ENCODE results near the gene MAST3. TPM values are rescaled to one million over a fixed set of nuclear protein-coding genes. Genes with fewer than 3 reads are reported as not detected.

The MAST3 gene
- total and polyA plus RNA-seq, 2 of the 8 experiments (the other 6 are each of a cell fraction or from before 2014, with no cell fraction given): 3.4 to 9.0 TPM

DNA sequence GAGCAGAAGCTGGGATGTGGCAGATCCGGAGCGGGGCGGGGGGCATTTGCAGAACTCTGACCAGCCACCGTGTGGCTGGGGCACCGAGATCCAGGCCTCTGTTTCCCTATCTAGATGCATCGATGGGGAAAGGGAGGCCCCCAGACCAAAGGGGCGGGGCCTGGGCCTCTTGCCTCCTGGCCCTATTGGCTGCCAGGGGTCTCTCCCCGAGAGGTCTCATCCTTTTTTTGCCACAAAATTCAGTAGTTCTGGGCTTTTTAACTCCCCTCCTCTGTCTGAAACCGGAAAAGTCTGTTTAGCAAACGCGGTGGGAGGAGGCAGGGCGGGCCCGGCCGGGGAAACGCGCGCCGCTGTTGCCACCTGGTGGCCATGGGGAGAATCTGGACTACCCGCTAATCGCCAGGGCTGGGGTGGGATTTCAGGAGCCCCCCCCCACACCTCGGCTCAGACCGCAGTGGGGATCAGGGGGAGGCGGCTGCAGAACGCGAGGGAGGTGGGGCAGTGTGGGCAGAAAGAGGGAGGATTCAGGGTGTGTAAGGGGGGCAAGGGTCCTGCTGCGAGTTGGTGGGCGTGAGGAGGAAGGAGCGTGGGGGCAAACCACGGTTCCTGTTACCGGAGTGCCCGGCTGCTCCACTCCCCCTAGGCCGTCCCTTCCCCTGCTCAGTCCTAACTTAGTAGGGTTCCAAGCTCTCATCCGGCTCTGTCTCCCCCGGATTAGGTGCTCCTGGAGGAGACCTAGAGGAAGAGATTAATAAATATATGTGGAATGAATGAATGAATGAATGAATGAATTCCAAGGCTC is 39.2 kb upstream of the MAST3 start:
- peak overlapping the region in 3 of 4 experiments; percentile 28 to 56 (median 42); a peak in 6 of 8 replicates for H3K4me3 ChIP-seq (ENCODE audit: extremely low read depth in 1 of 4, insufficient read depth in 2 of 4, low read depth in 3 of 4, low read length in 4 of 4)
- peak overlapping the region; percentile 76 for H4K91ac ChIP-seq (replicated peaks; ENCODE audit: insufficient read length, low read length)
- H3K4me1 ChIP-seq (replicated peaks in 1 of 4; ENCODE audit: control insufficient read depth in 3 of 4, insufficient read depth in 4 of 4, low read length in 3 of 4): 0 out of 7 replicates have a peak, but pooled peaks cover 0 to 2% (median 0%) of the 10 kb centered on the region in 4 experiments
- FAIRE-seq (peak; percentile 24), DNase-seq (ENCODE audit: low read depth in 1 of 2, low spot score in 2 of 2) (peak; percentile 53 to 92)
- H2BK12ac ChIP-seq (ENCODE audit: low read depth, low read length): no peak overlapping the region
- CTCF ChIA-PET (ENCODE audit: partially characterized antibody): interaction anchor here (0.6 to 3.6 kb wide), 30 partner anchors 9 to 194 kb away, joined by 3 to 34 read pairs (median 4); partner anchors contain the start of genes ARRDC2 and CCDC124
- peak overlapping the region; percentile 56; the same call in 1 of the 2 replicates for H2BK5ac ChIP-seq (ENCODE audit: low read depth, low read length)
- no peak overlapping the region for H3K14ac ChIP-seq (ENCODE audit: insufficient read length)
- H4K20me1 ChIP-seq (replicated peaks in 1 of 2; ENCODE audit: control insufficient read depth in 1 of 2, insufficient read depth in 2 of 2, low read length in 2 of 2): no peaks in the 10 kb centered on the region
- H2BK20ac ChIP-seq (ENCODE audit: low read length): no peak overlapping the region
- H3K27me3 ChIP-seq (replicated peaks in 1 of 4; ENCODE audit: control insufficient read depth in 3 of 4, extremely low read depth in 1 of 4, insufficient read depth in 3 of 4, low read length in 3 of 4): no peaks in the 10 kb centered on the region
- H3K23ac ChIP-seq (ENCODE audit: insufficient read length): no peak overlapping the region
- peak overlapping the region; percentile 95; the same call in 1 of the 2 replicates for H2BK15ac ChIP-seq (ENCODE audit: low read length)
- POLR2A ChIA-PET (ENCODE audit: partially characterized antibody): interaction anchor here (0.7 to 1.3 kb wide), 3 partner anchors 50 to 58 kb away, joined by 3 to 4 read pairs (median 3); partner anchors contain the start of gene ARRDC2
- no peaks in the 10 kb centered on the region for H3K36me3 ChIP-seq (ENCODE audit: control insufficient read depth in 2 of 4, insufficient read depth in 4 of 4, low read length in 3 of 4)
- H3K23me2 ChIP-seq (ENCODE audit: low read depth, low read length): peaks cover 2% of the 10 kb centered on the region; the same call in 1 of the 2 replicates
- peak overlapping the region; percentile 76; the same call in 1 of the 2 replicates for H4K8ac ChIP-seq (ENCODE audit: extremely low read depth, insufficient read depth, low read length)
- no peak overlapping the region for H2BK120ac ChIP-seq (replicated peaks; ENCODE audit: low read depth, low read length)
- peak overlapping the region; percentile 38 for H3K18ac ChIP-seq (ENCODE audit: extremely low read depth, low read length)
- H2AK5ac ChIP-seq (ENCODE audit: low read depth, low read length): no peak overlapping the region
- H3K4ac ChIP-seq (replicated peaks; ENCODE audit: insufficient read length, low read depth, low read length): no peak overlapping the region
- peak overlapping the region; percentile 1 to 92 for H3K4me2 ChIP-seq (ENCODE audit: insufficient read depth in 1 of 2, low read depth in 2 of 2, low read length in 2 of 2)
- peak overlapping the region; percentile 90 for H2AFZ ChIP-seq (ENCODE audit: low read length)
- no peaks in the 10 kb centered on the region for H3K79me2 ChIP-seq (ENCODE audit: control insufficient read depth in 1 of 2, insufficient read depth in 2 of 2, low read length in 2 of 2)
- H3K9me3 ChIP-seq (ENCODE audit: insufficient read depth in 2 of 2, low read depth in 1 of 2, low read length in 1 of 2): no peaks in the 10 kb centered on the region
- no peak overlapping the region for H3K27ac ChIP-seq (ENCODE audit: low read depth, low read length)
- WGBS, 2 experiments (ENCODE audit: extremely low coverage in 1 of 2, insufficient coverage in 1 of 2, insufficient read length in 1 of 2, insufficient replicate concordance in 2 of 2, low coverage in 1 of 2, low lambda C conversion rate in 2 of 2, missing lambda C conversion rate in 1 of 2): 10% methylated on average over 31 of the region's 34 CpGs; no CpG with 5 or more reads in 1 of the 2 experiments
- H3K56ac ChIP-seq (replicated peaks; ENCODE audit: insufficient read length, low read depth, low read length): no peak overlapping the region
- no peak overlapping the region for H4K5ac ChIP-seq (ENCODE audit: insufficient read length, low read depth, low read length)
- H3K9ac ChIP-seq (replicated peaks in 1 of 4; ENCODE audit: extremely low read depth in 1 of 4, low read depth in 3 of 4, low read length in 3 of 4): no peak overlapping the region; a peak in 1 of 7 replicates
- H3K79me1 ChIP-seq (ENCODE audit: low read depth, low read length): no peaks in the 10 kb centered on the region
- TF ChIP-seq RFX5 (IDR thresholded peaks at IDR 0.05; ENCODE audit: borderline replicate concordance, low read depth, low read length): no peak
- no peak for TF ChIP-seq TBP (IDR thresholded peaks at IDR 0.05; ENCODE audit: low read depth, low read length)
- TF ChIP-seq, protein P1, sequence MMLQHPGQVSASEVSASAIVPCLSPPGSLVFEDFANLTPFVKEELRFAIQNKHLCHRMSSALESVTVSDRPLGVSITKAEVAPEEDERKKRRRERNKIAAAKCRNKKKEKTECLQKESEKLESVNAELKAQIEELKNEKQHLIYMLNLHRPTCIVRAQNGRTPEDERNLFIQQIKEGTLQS (IDR thresholded peaks at IDR 0.05; ENCODE audit: insufficient read depth, low read depth, low read length): no peak
- no peak for TF ChIP-seq SIN3A (conservative IDR thresholded peaks at IDR 0.05 in 1 of 2, IDR thresholded peaks at IDR 0.05 in 1 of 2; ENCODE audit: low read depth in 1 of 2, low read length in 2 of 2)
- 0 out of 2 replicates have a peak, but pooled peaks have one; percentile 25 for TF ChIP-seq YY1 (IDR thresholded peaks at IDR 0.05; ENCODE audit: low read depth, low read length)
- TF ChIP-seq SP1 (IDR thresholded peaks at IDR 0.05; ENCODE audit: low read depth, low read length): 0 out of 2 replicates have a peak, but pooled peaks have one; percentile 48
- no peak for TF ChIP-seq RXRA (IDR thresholded peaks at IDR 0.05; ENCODE audit: insufficient read depth, low read depth, low read length)

Data from H1 (cell line).